Esophagus squamous epithelium (tissue), 4 donors: Measurements from ENCODE around the gene ACCS.

Source experiments
- POLR2A ChIP-seq, 4 donors: fragments of 450-650 bp; IDR thresholded peaks; one replicate each; pipeline ENCODE4 v1.6.1; 2017; ENCODE audit warnings: antibody characterized with exemption in 4 of 4, mild to moderate bottlenecking in 4 of 4, moderate library complexity in 3 of 4
- TF ChIP-seq, protein P1 (sequence below), 6 experiments: fragments of 450-650 bp in 4 of 6; fragments of 200-600 bp in 2 of 6; sonication (generic) in 2 of 6; IDR thresholded peaks; one replicate each; pipeline ENCODE4 v1.5.1; 2016 to 2019; ENCODE audit warnings: antibody characterized with exemption in 6 of 6, mild to moderate bottlenecking in 4 of 6, moderate library complexity in 4 of 6

DNA sequence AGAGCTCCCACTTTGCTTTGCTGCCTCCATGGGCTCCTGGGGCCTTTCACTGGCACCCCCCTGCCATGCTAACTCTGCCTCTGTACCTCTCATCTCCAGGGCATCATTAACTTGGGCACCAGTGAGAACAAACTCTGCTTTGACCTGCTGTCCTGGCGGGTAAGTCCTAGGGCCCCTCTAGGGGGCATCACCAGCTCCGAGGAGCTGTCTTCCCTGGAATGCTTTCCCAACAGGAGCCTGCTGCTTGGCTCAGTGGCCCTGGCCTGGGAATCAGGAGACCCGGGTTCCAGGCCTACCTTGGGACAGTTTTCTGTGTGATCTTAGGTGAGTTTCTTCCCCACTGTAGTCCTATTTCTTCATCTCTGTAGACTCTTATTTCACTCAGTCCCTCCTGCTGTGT lies 5.1 kb downstream of the ACCS start:
- no peak for TF ChIP-seq POLR2A (IDR thresholded peaks at IDR 0.05)
- TF ChIP-seq, protein P1, sequence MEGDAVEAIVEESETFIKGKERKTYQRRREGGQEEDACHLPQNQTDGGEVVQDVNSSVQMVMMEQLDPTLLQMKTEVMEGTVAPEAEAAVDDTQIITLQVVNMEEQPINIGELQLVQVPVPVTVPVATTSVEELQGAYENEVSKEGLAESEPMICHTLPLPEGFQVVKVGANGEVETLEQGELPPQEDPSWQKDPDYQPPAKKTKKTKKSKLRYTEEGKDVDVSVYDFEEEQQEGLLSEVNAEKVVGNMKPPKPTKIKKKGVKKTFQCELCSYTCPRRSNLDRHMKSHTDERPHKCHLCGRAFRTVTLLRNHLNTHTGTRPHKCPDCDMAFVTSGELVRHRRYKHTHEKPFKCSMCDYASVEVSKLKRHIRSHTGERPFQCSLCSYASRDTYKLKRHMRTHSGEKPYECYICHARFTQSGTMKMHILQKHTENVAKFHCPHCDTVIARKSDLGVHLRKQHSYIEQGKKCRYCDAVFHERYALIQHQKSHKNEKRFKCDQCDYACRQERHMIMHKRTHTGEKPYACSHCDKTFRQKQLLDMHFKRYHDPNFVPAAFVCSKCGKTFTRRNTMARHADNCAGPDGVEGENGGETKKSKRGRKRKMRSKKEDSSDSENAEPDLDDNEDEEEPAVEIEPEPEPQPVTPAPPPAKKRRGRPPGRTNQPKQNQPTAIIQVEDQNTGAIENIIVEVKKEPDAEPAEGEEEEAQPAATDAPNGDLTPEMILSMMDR (IDR thresholded peaks at IDR 0.05): no peak
